ENCODE measurements around the gene RNF125. TPM values are rescaled to one million over a fixed set of nuclear protein-coding genes. Genes with fewer than 3 reads are reported as not detected.
A peak's percentile ranks its signal among the peaks of the same experiment; 100 is the strongest.
"Not testable (repeated sequence)": the region's sequence is repeated elsewhere in the genome, so short reads cannot be mapped to it uniquely, and the experiment has no call there.

RNF125 gene
- total RNA-seq, 1 experiment from 2014 or later = 0.02 TPM

DNA sequence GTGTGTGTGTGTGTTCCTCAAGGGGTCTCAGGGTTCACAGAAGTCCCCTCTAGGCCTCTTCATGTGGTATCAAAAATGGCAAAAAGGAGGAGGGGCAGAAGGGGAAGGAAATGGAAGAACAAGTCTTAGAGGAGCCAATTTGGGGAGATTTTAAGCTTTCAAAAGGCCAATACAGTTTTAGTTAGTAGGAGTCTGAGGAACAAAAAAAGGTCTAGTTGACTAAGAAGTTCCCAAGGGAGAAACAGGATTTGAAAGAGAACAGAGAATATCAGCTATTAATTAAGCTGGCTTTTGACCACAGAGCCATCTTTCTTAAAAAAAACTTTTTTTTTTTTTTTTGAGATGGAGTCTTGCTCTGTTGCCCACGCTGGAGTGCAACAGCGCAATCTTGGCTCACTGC, 7.1 kb downstream of the RNF125 start:
- no peak for DNase-seq (ENCODE audit: low spot score)

DNA sequence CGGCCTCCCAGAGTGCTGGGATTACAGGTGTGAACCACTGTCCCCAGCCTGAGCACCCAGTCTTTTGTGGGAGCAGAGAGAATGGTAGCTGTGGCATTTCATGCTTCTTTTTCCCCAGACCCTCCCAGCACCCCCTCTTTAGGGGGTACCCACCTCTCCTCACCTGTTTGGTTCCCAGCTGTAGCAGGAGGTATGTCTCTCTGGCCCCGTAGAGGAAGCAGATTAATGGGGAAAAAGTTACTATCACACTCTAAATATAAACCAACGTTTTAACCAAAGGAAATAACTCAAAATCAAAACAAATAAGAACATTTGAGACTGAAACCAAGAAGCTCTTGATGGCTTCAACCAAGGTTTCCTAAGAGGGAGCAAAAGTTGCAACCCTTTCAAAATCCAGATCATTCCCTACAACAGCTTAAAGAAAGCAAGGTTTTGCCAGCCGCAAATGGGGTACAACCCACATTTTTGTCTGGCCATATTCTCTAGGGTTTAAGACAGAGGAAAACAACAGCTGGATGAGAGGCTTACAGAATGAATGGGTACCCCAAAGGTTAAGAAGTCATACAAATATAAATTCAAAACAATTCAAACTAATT, 8.0 kb downstream of the RNF125 start:
- DNase-seq (ENCODE audit: low spot score) = no peak

DNA sequence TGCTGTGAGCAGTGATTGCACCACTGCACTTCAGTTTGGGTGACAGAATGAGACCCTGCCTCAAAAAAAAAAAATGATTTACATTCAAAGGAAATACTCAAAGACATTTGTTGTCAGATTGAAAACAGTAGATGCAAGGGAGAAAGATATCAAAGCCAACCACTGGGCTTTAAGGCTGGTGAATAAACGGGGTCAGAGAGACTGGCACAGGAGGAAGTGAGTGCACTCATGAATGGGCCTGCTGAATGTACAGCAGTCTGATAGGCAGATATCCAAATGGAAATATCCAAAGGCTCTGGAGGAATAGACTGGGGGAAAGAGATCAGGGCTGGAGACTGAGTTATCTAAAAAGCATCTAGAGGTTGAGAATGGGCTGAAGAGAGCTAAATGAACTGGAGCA, 10.9 kb downstream of the RNF125 start:
- DNase-seq (ENCODE audit: low spot score) = no peak

DNA sequence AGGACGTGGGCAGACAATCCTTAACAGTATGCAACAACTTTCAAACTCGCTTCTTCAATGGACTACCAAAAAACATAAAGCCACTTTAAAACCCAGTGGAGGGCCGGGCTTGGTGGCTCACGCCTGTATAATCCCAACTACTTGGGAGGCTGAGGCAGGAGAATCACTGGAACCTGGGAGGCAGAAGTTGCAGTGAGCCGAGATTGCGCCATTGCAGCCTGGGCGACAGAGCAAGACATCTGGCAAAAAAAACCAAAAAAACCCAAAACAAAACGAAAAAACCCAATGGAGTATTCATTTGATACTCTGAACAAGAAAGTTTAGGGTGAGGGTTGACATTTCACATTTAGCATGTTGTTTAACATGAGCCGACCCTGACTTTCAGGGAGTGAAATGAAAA, 14.0 kb downstream of the RNF125 start:
- no peak for DNase-seq (ENCODE audit: low spot score)

DNA sequence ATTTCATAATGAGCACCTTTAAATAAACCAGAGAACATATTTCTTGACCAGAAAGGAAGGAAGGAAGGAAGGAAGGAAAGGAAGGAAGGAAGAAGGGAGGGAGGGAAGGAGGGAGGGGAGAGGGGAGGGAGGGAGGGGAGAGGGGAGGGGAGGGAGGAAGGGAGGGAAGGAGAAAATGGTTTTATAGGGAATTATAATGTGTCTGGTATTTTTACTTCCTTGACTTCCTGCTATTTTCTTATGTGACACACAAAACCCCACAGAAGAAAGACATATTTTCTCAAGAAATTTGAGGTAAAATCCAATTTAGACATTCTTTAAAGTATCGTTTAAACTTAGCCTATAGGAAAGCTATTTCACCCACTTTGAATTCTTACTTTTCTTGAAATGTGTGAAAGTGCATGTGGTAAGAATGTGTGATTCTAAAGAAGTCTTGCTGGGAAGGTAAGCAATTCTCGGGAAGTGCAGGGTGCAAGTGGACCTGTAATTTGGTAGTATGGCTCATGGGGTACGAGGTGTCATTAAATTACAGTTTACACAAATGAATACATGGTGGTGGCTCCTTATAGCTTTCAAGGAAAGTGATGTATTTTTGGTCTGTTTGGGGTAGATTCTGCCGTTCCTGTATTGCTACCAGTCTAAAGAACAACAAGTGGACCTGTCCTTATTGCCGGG, 18.0 kb downstream of the RNF125 start:
- DNase-seq (ENCODE audit: low spot score) = no peak

DNA sequence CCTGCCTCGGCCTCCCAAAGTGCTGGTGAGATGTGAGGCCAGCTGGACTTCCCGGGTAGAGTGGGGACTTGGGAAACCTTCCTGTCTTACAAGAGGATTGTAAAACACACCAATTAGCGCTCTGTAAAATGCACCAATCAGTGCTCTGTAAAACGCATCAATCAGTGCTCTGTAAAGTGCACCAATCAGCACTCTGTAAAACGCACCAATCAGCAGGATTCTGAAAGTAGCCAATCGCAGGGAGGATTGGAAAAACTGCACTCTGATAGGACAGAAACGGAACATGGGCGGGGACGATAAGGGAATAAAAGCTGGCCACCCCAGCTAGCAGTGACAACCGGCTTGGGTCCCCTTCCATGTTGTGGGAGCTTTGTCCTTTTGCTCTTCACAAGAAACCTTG, 19.0 kb downstream of the RNF125 start:
- DNase-seq (ENCODE audit: low spot score) = no peak

DNA sequence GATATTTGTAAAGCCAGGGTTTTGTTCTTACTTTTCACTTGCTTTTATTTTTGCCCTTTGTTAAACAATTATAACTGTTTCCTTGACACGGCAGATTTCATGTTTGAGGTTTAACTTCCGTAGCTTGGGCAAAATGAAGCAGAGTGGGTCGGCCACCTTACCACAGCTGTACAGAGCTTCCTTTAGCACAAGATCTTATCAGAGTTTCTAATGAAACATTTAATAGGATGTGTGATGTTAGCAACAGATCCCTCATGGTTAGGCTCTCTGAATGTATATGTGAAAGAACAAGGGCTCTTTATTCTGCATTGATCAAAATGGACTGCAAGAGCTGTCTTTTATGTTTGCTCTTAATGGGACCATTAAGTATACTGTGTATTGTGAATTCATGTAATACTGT, 22.3 kb downstream of the RNF125 start:
- no peak for DNase-seq (ENCODE audit: low spot score)

DNA sequence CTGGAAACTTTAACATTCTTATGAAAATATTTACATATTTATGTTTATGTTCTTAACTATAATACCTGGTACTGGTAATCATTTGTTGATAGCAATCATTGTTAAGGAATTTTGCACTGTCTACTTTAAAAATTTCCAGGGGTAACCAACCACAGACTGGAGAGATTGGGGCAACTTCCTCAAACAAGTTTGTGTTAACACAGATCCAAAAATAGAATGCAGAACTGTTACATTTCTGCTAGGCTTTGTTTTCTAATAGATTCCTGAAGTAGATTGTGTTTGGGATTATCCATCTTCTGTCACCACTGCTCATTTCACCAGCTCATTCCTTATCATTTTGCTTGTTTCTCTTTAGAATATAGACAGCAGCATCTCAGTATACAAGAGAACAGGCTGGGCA, 23.7 kb downstream of the RNF125 start:
- DNase-seq (ENCODE audit: low spot score) = no peak

DNA sequence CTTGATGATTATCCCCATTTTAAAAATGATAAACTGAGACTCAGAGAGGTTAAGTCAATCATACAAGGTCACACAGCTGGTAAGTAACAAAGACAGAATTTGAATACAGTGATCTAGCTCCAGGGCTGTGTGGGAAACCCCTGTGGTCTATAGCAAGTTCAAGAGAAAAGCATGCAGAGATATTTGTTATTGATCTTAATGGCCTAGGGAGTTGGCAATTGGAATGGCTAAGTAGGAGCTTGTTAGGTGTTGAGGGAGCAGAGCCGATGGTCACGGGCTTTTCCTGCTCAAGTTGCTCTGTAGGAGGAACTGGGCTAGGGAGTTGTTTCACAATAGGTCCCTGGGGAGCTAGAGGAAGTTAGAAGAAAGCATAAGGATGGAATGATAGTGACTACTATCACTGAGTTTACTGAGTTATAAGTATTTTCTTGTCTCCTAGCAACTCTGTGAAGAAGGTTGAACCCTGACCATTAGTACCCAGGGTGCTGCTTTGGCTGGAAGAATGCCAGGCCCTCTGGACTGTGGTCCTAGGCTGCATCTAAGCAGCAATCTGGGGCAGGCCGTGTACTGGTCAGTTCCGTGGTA, 30.0 kb downstream of the RNF125 start:
- peak; percentile 15 for DNase-seq (ENCODE audit: low spot score)

DNA sequence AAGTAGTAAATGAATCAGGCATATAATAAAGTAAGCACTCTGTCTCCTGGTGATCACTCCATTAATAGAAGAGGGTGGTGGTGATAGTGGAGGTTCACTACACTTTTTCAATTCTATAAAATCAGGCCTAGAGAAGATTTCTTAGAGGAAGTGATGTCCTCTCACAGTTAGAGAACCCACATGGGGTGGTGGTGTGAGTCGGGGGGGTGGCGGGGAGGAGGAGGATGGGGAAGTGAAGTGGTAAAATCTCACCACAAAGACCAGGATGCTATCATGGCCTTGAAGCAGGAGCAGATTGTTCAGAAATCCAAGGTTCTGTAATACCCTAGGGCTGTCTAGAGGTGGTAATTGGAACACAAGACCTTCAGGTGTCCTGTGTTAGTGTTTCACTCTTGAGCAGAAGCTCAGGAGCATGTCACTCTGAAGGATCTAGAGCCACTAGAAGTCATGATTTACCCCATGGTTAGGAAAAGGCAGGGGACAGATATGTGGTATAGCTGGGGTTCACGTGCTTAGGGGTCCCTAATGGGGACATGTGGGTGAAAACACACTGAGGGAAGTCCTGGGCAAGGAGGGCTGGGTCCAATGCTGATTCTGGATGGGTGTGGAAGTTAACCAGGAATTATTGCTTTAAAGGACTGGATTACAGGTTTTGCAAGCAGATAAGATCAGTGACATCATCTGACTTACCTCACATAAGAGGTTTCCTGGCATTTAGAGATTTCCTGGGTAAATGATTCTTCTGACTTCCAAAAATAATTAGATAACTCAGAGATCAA, 31.0 kb downstream of the RNF125 start:
- peak; percentile 67 for DNase-seq (ENCODE audit: low spot score)

DNA sequence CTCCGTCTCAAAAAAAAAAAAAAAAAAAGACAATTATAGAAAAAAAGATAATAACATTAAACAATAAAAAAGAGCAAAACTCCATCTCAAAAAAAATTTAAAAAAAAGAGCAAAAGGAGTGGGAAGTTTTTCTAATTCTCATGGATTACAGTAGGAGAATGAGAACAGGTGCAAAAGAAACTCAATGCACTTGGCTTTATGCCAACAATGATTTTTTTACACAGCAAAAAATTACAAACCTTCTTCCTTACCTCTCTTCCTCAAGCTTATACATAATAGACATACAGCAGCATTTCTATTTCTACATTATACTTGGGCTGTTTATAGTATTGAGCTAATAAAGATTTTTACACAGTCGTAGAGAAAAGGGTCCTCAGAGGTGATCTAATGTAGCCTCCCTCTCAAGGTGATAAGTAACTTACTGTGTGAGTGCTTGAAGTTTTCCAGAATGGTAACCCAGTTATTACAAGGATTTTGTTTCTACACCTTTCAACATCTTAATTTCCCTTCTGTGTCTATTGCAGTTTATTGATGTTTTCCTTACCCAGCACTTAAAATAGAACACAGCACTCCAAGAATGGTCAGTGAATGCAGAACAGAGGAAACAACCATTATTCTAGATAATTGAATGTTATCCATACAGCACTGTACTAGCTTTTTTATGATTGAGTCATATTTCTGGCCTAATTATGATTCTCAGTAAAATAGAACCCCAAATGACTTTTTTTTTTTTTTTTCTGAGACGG, 38.2 kb downstream of the RNF125 start:
- DNase-seq (ENCODE audit: low spot score) = no peak

DNA sequence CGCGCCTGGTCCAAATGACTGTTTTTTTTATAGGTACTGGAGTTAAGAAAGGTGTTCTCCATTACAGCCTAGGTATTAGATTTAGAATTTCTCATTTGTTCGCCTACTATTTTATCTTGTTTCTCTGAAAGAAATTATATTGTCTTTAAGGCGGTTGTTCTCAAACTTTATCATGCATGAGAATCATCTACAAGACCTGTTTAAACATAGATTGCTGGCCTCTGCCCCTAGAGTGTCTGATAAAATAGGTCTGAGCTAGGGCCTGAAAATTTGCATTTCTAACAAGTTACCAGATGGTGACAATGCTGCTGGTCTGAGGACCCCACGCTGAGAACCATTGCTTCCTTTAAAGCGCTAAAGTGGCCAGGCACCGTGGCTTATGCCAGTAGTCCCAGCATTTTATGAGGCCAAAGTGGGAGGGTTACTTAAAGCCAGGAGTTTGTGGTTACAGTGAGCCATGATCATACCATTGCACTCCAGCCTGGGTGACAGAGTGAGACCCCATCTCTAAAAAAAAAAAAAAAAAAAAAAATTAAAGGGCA, 39.1 kb downstream of the RNF125 start:
- no peak for DNase-seq (ENCODE audit: low spot score)

DNA sequence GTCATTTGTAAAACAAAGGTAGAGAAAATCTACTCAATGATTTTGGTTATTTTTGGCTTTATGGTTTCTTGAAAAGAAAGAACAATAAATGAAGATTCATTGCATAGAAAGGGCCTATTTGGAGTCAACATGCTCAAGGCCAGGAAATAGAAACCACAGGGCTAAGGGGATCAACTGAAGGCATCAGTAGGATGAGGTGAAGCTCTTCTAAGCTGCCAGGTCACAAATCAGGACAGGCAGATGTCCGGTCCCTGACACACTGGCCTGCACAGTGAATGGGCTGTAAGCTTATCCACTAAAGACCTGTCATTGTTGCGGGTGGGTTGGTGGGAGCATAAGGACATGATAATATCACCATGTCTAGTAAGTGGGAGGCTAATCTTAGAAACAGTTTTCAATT, 41.4 kb downstream of the RNF125 start:
- no peak for DNase-seq (ENCODE audit: low spot score)

DNA sequence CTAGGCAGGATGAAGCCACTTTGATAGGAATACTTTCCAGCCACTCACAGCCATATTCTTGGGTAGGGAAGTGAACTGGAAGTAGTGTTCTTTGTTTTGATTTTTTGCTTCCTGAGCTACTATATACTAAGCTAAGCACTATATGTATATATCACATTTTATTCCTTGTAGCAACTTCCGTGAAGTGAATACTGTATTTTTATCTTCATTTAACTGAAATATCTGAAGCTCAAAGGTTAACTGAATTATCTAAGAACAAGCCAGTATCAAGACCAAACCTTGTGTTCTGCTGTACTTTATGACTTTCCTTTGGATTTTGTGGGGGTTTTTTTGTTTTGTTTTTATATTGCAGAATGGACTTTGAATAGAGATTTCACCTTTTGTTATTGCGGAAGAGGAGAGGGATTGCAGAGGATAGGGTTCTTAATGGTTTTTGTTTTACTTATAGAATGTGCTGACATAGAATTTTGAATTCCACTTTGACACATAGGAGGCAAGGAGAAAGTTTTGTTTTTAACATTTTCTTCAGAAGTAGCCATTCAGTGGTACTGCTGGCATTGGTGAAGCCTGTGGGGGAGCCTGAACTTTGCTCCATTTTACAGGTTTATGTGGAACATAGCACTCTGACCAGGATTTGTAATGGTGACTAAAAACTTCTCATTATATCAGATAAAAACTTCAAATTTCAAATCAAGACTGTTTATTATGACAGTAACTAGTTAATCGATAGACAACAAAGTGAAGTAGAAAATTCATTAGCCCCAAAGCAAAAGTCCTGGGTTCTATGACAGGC, 48.9 kb downstream of the RNF125 start:
- no peak for DNase-seq (ENCODE audit: low spot score)

DNA sequence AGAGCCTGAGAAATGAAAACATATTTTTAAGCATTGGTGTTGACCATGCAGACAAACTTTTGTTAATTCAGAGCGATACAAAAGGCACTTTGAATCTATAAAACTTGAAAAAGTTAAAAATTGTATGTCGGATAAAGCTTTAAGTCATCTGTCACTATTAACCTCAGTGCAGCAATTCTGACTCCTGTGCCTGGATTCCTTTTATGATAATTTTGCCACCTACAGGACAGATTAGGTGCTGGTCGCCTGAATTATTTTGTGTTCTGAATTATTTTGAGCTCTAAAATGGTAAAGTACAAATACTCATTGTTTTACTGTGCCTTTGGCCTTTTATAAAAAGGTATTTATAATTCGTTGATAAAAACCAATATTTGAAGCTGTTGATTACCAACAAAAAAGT, 53.7 kb downstream of the RNF125 start:
- DNase-seq (ENCODE audit: low spot score) = peak; percentile 19

DNA sequence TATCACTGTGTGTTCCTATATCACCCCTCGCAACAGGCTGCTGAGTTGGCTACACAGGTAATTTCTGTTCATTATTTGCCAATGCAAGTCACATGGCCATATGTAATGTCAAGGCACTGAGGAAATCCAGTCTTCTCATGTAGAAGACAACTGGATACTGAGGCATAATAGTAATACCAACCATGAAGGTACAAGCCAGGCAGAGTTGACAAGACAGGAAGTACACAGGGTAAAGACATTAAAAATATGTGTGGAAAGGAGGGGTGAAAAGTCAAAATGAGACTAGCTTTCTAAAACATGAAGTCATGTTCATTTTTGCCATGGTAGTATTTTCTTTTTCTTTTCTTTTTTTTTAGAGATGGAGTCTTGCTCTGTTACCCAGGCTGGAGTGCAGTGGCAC, 55.6 kb downstream of the RNF125 start:
- DNase-seq (ENCODE audit: low spot score) = no peak

DNA sequence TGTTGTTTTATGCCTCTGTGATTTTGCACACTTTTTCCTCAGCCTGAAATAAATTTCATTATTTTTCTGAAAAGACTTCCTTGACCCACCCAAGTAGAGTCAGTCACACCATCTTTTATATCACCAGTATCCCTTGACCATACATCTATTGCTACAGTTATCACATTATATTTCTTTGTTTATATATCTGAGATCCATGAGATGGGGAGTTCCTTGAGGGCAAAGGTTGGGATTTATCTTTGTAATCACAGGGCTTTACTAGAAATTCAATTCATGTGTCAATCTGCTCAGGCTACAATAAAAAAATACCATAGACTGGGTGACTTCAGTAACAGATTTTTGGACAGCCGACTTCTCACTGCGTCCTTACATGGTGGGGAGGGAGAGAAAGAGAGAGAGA, 60.2 kb downstream of the RNF125 start:
- no peak for DNase-seq (ENCODE audit: low spot score)

DNA sequence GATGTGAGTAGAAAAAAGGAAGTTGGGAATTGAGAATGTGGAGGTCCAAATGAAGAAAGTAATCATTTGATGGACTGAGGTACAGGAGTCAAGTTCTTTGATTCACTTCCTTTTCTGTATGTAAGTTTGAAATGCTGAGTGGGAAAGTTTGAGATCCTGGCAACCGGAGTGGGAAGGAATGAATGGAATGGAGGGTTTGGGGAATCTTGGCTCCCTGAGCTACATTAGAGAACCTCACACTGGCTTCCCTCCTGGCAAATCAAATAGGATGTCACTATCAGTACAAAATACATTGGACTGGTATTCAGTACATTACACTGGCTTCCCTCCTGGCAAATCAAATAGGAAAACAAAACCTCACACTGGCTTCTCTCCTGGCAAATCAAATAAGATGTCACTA, 63.3 kb downstream of the RNF125 start:
- no peak for DNase-seq (ENCODE audit: low spot score)

DNA sequence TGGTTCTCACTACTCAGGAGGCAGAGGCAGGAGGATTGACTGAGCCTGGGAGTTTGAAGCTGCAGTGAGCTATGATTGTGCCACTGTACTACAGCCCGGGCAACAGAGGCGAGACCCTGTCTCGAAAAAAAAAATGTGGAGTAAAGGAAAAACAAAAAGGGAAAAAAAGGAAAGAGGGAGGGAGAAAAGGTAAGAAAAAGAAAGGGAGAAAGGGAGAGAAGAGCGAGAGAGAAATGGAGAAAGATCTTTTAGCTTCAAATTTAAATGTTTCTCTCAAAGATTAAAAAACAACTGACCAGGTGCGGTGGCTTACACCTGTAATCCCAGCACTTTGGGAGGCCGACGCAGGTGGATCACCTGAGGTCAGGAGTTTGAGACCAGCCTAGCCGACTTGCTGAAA, 65.2 kb downstream of the RNF125 start:
- DNase-seq (ENCODE audit: low spot score) = no peak

DNA sequence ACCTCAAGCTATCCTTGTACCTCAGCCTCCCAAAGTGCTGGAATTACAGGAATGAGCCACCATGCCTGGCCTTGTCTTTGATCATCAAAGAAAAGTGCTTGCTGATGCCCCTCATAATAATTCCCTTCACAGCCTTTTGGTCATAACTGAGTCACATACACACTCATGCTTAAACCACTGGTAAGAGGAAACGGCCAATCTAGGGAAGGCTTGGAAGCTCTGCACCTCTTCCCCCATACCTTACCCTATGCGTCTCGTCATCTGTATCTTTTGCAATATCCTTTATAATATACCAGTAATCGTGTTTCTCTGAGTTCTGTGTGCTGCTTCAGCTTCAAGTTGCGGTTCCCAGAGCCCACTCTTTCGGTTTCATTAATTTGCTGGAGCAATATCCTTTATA, 68.3 kb downstream of the RNF125 start:
- peak; percentile 19 for DNase-seq (ENCODE audit: low spot score)

DNA sequence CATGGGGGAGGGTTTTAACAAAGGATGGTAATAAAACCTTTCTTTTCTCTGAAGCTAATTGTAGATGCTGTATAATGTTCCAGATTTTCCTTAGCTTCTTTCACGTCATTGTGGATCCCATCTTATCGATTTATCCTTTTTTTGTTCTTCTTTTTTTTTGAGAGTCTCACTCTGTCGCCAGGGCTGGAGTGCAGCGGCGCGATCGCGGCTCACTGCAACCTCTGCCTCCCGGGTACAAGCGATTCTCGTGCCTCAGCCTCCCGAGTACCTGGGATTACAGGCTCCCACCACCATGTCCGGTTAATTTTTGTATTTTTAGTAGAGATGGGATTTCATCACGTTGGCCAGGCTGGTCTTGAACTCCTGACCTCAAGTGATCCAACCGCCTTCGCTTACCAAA, 72.2 kb downstream of the RNF125 start:
- DNase-seq (ENCODE audit: low spot score) = not testable (repeated sequence)

All from A172 (cell line).